Measurements from ENCODE around the gene GSTM5. TPM values are rescaled to one million over a fixed set of nuclear protein-coding genes. Genes with fewer than 3 reads are reported as not detected.
A peak's percentile ranks its signal among the peaks of the same experiment; 100 is the strongest.
"Not testable (repeated sequence)": the region's sequence is repeated elsewhere in the genome, so short reads cannot be mapped to it uniquely, and the experiment has no call there.

The GSTM5 gene
- polyA plus RNA-seq, 1 experiment, result 12.5 TPM

DNA sequence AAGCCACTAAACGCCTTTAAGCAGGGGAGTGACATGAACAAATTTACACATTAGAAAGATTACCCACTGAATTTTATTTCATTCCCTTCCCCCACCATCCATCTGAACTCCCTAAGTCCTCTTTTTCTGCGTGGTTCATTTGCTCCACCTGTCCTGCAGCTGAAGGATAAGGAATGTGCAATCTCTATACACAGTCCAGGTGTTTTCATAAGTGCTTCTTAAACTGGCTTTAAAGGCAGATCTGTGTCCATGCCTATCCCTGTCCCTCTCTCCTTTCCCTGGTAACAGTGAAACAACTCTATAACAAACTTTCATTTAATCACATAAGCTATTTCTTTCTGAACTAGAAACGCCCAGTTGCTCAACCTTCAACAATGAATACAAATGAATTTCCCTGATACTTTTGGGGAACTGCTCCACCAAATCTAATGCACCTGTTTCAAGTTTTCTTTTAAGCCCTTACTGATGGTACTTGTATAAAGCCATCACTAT, 20.4 kb downstream of the GSTM5 start:
- no peak overlapping the region for H3K27ac ChIP-seq (ENCODE audit: low read depth, low read length)
- peaks cover 3% of the 10 kb centered on the region for H3K27me3 ChIP-seq (ENCODE audit: control insufficient read depth, insufficient read depth, low read length)
- no peak for DNase-seq (ENCODE audit: low read depth, low spot score)
- no peaks in the 10 kb centered on the region for H3K9me3 ChIP-seq (ENCODE audit: control insufficient read depth, insufficient read depth, low read length)
- H3K4me3 ChIP-seq (ENCODE audit: low read depth, low read length), result no peak overlapping the region
- TF ChIP-seq, protein P1, sequence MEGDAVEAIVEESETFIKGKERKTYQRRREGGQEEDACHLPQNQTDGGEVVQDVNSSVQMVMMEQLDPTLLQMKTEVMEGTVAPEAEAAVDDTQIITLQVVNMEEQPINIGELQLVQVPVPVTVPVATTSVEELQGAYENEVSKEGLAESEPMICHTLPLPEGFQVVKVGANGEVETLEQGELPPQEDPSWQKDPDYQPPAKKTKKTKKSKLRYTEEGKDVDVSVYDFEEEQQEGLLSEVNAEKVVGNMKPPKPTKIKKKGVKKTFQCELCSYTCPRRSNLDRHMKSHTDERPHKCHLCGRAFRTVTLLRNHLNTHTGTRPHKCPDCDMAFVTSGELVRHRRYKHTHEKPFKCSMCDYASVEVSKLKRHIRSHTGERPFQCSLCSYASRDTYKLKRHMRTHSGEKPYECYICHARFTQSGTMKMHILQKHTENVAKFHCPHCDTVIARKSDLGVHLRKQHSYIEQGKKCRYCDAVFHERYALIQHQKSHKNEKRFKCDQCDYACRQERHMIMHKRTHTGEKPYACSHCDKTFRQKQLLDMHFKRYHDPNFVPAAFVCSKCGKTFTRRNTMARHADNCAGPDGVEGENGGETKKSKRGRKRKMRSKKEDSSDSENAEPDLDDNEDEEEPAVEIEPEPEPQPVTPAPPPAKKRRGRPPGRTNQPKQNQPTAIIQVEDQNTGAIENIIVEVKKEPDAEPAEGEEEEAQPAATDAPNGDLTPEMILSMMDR (IDR thresholded peaks at IDR 0.05; ENCODE audit: low read depth, low read length), result no peak
- ChIA-PET CTCF (no interaction called here), POLR2A (no interaction called here)

DNA sequence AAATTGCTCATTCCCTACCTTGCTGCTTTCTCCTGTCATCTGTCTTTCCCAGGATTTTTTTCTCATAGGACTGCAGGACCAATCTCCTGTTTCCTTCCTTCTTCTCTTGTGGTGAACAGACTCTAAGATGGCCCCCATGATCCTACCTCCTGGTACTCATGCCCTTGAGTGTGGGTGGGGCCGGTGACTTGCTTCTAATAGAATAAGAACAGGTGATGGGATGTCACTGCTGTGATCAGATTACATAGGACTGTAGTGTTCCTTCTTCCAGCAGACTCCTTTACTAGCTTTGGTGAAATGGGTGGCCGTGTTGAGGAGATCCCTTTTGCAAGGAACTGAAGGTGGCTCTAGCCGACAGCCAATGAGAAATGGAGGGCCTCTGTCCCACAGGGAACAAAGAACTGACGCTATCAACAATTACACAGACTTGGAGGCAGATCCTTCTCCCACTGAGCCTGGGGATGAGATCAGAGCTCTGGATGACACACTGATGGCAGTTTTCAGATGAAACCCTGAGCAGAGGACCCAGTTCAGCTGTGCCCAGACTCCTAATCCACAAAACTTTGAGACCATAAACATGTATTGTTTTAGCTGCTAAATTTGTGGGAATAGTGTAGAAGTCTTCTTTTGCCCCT, 21.3 kb downstream of the GSTM5 start:
- H3K9me3 ChIP-seq (ENCODE audit: control insufficient read depth, insufficient read depth, low read length), result no peaks in the 10 kb centered on the region
- ChIA-PET POLR2A (no interaction called here), CTCF (interaction anchor here (0.8 to 1.2 kb wide), 3 partner anchors 43 to 187 kb away, joined by 3 read pairs; no protein-coding TSS in a partner anchor)
- peaks cover 3% of the 10 kb centered on the region for H3K27me3 ChIP-seq (ENCODE audit: control insufficient read depth, insufficient read depth, low read length)
- H3K27ac ChIP-seq (ENCODE audit: low read depth, low read length), result no peak overlapping the region
- no peak overlapping the region for H3K4me3 ChIP-seq (ENCODE audit: low read depth, low read length)
- TF ChIP-seq, protein P1 (IDR thresholded peaks at IDR 0.05; ENCODE audit: low read depth, low read length), result no peak
- DNase-seq (ENCODE audit: low read depth, low spot score), result no peak

GRCh38 chr1:109739738-109740614, 27.9 kb downstream of the GSTM5 start:
- DNase-seq (ENCODE audit: low read depth, low spot score), result peak; percentile 13
- Histone ChIP-seq H3K27ac (ENCODE audit: low read depth, low read length) (peak overlapping the region; percentile 61), H3K27me3 (ENCODE audit: control insufficient read depth, insufficient read depth, low read length) (peaks cover 3% of the 10 kb centered on the region), H3K4me3 (ENCODE audit: low read depth, low read length) (peak overlapping the region; percentile 79), H3K9me3 (ENCODE audit: control insufficient read depth, insufficient read depth, low read length) (no peaks in the 10 kb centered on the region)
- ChIA-PET POLR2A (interaction anchor here (0.6 to 1.5 kb wide), 4 partner anchors 10 to 137 kb away, joined by 3 read pairs; no protein-coding TSS in a partner anchor), CTCF (interaction anchor here (1.0 to 1.4 kb wide), 2 partner anchors 99 to 194 kb away, joined by 3 to 5 read pairs; no protein-coding TSS in a partner anchor)
- TF ChIP-seq, protein P1 (IDR thresholded peaks at IDR 0.05; ENCODE audit: low read depth, low read length), result no peak

DNA sequence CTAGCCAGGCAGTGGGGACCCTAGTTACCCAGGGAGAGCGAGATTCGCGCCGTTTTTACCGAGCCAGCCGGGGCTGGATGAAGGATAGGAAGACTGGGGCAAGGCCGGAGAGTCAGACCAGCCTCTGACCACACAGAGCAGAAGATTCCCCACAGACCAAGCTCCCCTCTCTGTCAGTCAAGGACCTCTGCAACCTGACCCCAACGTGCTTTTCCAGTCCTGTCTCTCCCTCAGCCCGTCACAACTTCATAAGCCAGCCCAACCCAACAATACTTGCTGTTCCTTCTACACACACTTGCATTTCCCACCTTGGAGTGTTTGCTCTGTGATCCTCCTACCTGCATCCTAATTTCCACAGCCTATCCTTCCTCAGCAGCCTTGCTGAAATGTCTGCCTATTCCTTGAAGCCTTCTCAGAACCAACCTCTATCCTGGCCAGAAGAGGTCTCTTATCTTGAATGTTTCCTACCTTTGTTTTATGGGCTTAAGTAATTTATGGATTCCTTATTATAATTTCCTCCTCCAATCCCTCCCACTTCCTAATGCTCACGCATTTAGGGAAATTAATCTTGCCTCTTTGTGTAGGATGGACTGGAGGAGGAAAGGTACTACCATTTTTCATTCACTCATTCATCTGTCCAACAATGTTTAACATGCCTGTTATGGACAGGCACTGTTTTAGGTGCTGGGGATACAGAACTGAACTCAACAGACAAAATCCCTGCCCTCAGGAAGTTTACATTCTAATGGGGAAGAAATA, 28.7 kb downstream of the GSTM5 start, which contains the start of gene GSTM3:
TSS of gene GSTM3 (minus strand) at position 424 of the 759 bp plus-strand sequence. CDS start 751 bp downstream, outside the sequence.
- ChIA-PET POLR2A (interaction anchor here (1.2 to 1.5 kb wide), 2 partner anchors 19 to 137 kb away, joined by 3 read pairs; no protein-coding TSS in a partner anchor), CTCF (no interaction called here)
- Histone ChIP-seq H3K27ac (ENCODE audit: low read depth, low read length) (peak within 1 kb of the TSS; percentile 61), H3K9me3 (ENCODE audit: control insufficient read depth, insufficient read depth, low read length) (no peaks in the 10 kb centered on the region), H3K4me3 (ENCODE audit: low read depth, low read length) (peak within 1 kb of the TSS; percentile 79), H3K27me3 (ENCODE audit: control insufficient read depth, insufficient read depth, low read length) (peaks cover 3% of the 10 kb centered on the region)
- TF ChIP-seq, protein P1 (IDR thresholded peaks at IDR 0.05; ENCODE audit: low read depth, low read length), result no peak
- DNase-seq (ENCODE audit: low read depth, low spot score), result no peak

DNA sequence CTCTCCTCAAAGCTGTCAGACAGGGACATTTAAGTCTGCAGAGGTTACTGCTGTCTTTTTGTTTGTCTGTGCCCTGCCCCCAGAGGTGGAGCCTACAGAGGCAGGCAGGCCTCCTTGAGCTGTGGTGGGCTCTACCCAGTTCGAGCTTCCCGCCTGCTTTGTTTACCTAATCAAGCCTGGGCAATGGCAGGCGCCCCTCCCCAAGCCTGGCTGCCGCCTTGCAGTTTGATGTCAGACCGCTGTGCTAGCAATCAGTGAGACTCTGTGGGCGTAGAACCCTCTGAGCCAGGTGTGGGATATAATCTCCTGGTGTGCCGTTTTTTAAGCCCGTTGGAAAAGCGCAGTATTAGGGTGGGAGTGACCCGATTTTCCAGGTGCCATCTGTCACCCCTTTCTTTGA, 36.3 kb downstream of the GSTM5 start:
- H3K27ac ChIP-seq (ENCODE audit: low read depth, low read length); H3K4me3 ChIP-seq (ENCODE audit: low read depth, low read length); H3K9me3 ChIP-seq (ENCODE audit: control insufficient read depth, insufficient read depth, low read length); DNase-seq (ENCODE audit: low read depth, low spot score); POLR2A ChIA-PET: not testable (repeated sequence)
- CTCF ChIA-PET, result interaction anchor here (1.2 to 1.3 kb wide), 2 partner anchors 26 to 108 kb away, joined by 3 read pairs; no protein-coding TSS in a partner anchor
- peaks cover 34% of the 10 kb centered on the region for H3K27me3 ChIP-seq (ENCODE audit: control insufficient read depth, insufficient read depth, low read length)

Measured in AG04450 (cell line).